GM12891 (cell line): ENCODE measurements around the gene AQR.

Experiments
- PAX5 ChIP-seq: IDR thresholded peaks from 2 replicates; pipeline ENCODE4 v1.6.1; 2011; ENCODE audit warnings: low read length, moderate library complexity, mild to moderate bottlenecking; ENCODE audit not compliant: insufficient read depth, severe bottlenecking
- POLR2A ChIP-seq: IDR thresholded peaks from 2 replicates; pipeline ENCODE4 v1.6.1; 2011; ENCODE audit warnings: low read depth, low read length, control low read depth
- POLR2AphosphoS5 ChIP-seq: IDR thresholded peaks from 2 replicates; pipeline ENCODE4 v1.6.1; 2011; ENCODE audit warnings: low read depth, low read length, control low read depth
- SPI1 ChIP-seq: IDR thresholded peaks from 2 replicates; pipeline ENCODE4 v1.6.1; 2011; ENCODE audit warnings: low read depth, low read length, control low read depth
- TAF1 ChIP-seq: IDR thresholded peaks from 2 replicates; pipeline ENCODE4 v1.6.1; 2011; ENCODE audit warnings: low read depth, low read length, control low read depth

DNA sequence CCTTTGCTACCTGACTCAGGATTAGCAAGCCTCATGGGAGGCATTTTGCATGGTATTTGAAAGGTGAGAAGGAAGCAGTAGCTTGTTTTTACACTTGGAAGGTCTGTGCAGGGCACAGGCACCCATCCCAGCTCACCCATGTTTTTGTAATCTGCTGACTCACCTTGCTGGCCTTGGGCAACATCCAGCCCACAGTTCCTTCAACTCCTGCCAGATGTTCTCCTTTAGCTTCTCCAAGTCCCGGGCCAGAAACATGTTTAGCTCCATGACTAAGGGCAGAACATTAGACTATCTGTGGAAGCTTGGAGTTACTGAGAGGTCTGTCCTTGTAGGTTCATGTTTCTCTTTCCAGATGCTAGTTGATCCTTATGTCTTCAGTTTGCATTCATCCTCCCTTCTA is 31.0 kb upstream of the AQR start:
- TF ChIP-seq POLR2A (no peak), POLR2AphosphoS5 (no peak), PAX5 (no peak), SPI1 (no peak), TAF1 (no peak)
